ENCODE measurements around the gene SEMA3G.

Gene SEMA3G

GRCh38 chr3:52444860-52445793 lies at the start of gene SEMA3G:
TSS of gene SEMA3G (minus strand) at chr3:52445103. CDS start at chr3:52445027, 76 bp downstream.
- DNase-seq: no peak

- DNase-seq: no peak
These were observed 49.5 kb upstream of the SEMA3G start for GRCh38 chr3:52494445-52494844.

GRCh38 chr3:52493232-52494017 lies 48.5 kb upstream of the SEMA3G start:
- no peak for DNase-seq

- no peak for DNase-seq
These were observed 47.2 kb upstream of the SEMA3G start for GRCh38 chr3:52492059-52492458.

GRCh38 chr3:52490939-52491526 lies 46.1 kb upstream of the SEMA3G start:
- DNase-seq: no peak

GRCh38 chr3:52490035-52490938 lies 45.4 kb upstream of the SEMA3G start:
- DNase-seq: no peak

- DNase-seq: no peak
These were observed 44.5 kb upstream of the SEMA3G start for GRCh38 chr3:52489453-52489852.

GRCh38 chr3:52488746-52489145 lies 43.8 kb upstream of the SEMA3G start:
- no peak for DNase-seq

GRCh38 chr3:52487788-52488691 lies 43.1 kb upstream of the SEMA3G start:
- DNase-seq: no peak

GRCh38 chr3:52487050-52487787 lies 42.3 kb upstream of the SEMA3G start:
- no peak for DNase-seq

GRCh38 chr3:52484680-52485461 lies 40.0 kb upstream of the SEMA3G start:
- no peak for DNase-seq

- no peak for DNase-seq
These were observed 38.9 kb upstream of the SEMA3G start for GRCh38 chr3:52483577-52484381.

GRCh38 chr3:52483081-52483480 lies 38.2 kb upstream of the SEMA3G start:
- DNase-seq: no peak

- DNase-seq: no peak
These were observed 37.1 kb upstream of the SEMA3G start for GRCh38 chr3:52481819-52482521.

- DNase-seq: peak; percentile 71
These were observed 36.1 kb upstream of the SEMA3G start for GRCh38 chr3:52480768-52481715.

GRCh38 chr3:52479877-52480575 lies 35.1 kb upstream of the SEMA3G start:
- no peak for DNase-seq
